ENCODE measurements around the gene TTYH3. TPM values are rescaled to one million over a fixed set of nuclear protein-coding genes. Genes with fewer than 3 reads are reported as not detected.

Gene TTYH3
- total and polyA plus RNA-seq, 2 of the 8 experiments (the other 6 are each of a cell fraction or from before 2014, with no cell fraction given): 66.2 to 169 TPM

DNA sequence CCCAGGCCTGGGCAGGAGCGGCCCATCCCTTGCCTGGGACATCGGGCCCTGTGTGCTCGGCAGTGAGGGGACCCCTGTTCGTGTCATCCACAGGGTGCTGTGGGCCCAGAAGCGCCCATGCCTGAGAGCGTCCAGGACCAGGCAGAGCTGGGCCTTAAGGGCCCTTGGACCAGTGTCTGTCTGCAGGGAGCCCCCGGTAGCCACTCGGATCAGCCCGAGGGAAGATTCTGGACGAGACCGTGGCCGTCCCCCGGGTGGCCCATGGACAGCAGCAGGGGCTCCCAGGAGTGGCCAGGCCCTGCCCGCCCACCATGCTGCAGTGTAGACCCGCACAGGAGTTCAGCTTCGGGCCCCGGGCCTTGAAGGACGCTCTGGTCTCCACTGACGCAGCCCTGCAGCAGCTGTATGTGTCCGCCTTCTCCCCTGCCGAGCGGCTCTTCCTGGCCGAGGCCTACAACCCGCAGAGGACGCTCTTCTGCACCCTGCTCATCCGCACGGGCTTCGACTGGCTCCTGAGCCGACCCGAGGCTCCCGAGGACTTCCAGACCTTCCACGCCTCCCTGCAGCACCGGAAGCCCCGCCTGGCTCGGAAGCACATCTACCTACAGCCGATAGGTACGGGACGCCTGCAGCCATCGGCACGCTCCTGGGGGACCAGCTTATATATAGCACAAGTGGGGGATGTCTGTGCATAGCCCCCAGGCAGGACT is 68.5 kb downstream of the TTYH3 start:
- H3K18ac ChIP-seq (ENCODE audit: extremely low read depth, low read length): no peak overlapping the region
- no peak overlapping the region for H3K56ac ChIP-seq (replicated peaks; ENCODE audit: insufficient read length, low read depth, low read length)
- no peak overlapping the region for H2AK5ac ChIP-seq (ENCODE audit: low read depth, low read length)
- no peak overlapping the region for H2BK5ac ChIP-seq (ENCODE audit: low read depth, low read length)
- DNase-seq (ENCODE audit: low read depth in 1 of 2, low spot score in 2 of 2) (no peak), FAIRE-seq (no peak)
- no peaks in the 10 kb centered on the region for H3K36me3 ChIP-seq (ENCODE audit: control insufficient read depth in 2 of 4, insufficient read depth in 4 of 4, low read length in 3 of 4)
- no peak overlapping the region for H3K27ac ChIP-seq (ENCODE audit: low read depth, low read length)
- H2BK20ac ChIP-seq (ENCODE audit: low read length): no peak overlapping the region
- H3K4ac ChIP-seq (replicated peaks; ENCODE audit: insufficient read length, low read depth, low read length): no peak overlapping the region
- H4K8ac ChIP-seq (ENCODE audit: extremely low read depth, insufficient read depth, low read length): no peak overlapping the region
- H3K79me2 ChIP-seq (ENCODE audit: control insufficient read depth in 1 of 2, insufficient read depth in 2 of 2, low read length in 2 of 2): no peaks in the 10 kb centered on the region
- H3K4me3 ChIP-seq (ENCODE audit: extremely low read depth in 1 of 4, insufficient read depth in 2 of 4, low read depth in 3 of 4, low read length in 4 of 4): no peak overlapping the region
- no peak overlapping the region for H2AFZ ChIP-seq (ENCODE audit: low read length)
- POLR2A ChIA-PET (ENCODE audit: partially characterized antibody): interaction anchor here (1.3 to 1.7 kb wide), 2 partner anchors 10 to 19 kb away, joined by 4 to 5 read pairs; no protein-coding TSS in a partner anchor
- H3K4me1 ChIP-seq (replicated peaks in 1 of 4; ENCODE audit: control insufficient read depth in 3 of 4, insufficient read depth in 4 of 4, low read length in 3 of 4): no peaks in the 10 kb centered on the region; a peak in 2 of 7 replicates
- CTCF ChIA-PET (ENCODE audit: partially characterized antibody): interaction anchor here (0.6 to 8.0 kb wide), 8 partner anchors 10 to 246 kb away, joined by 3 to 40 read pairs (median 14); no protein-coding TSS in a partner anchor
- H3K79me1 ChIP-seq (ENCODE audit: low read depth, low read length): no peaks in the 10 kb centered on the region
- H3K23ac ChIP-seq (ENCODE audit: insufficient read length): no peak overlapping the region
- H4K91ac ChIP-seq (replicated peaks; ENCODE audit: insufficient read length, low read length): no peak overlapping the region
- WGBS, 2 experiments (ENCODE audit: extremely low coverage in 1 of 2, insufficient coverage in 1 of 2, insufficient read length in 1 of 2, insufficient replicate concordance in 2 of 2, low coverage in 1 of 2, low lambda C conversion rate in 2 of 2, missing lambda C conversion rate in 1 of 2): 93% methylated on average over 40 of the region's 40 CpGs; no CpG with 5 or more reads in 1 of the 2 experiments
- H4K20me1 ChIP-seq (replicated peaks in 1 of 2; ENCODE audit: control insufficient read depth in 1 of 2, insufficient read depth in 2 of 2, low read length in 2 of 2): no peaks in the 10 kb centered on the region
- no peak overlapping the region for H4K5ac ChIP-seq (ENCODE audit: insufficient read length, low read depth, low read length)
- no peaks in the 10 kb centered on the region for H3K27me3 ChIP-seq (replicated peaks in 1 of 4; ENCODE audit: control insufficient read depth in 3 of 4, extremely low read depth in 1 of 4, insufficient read depth in 3 of 4, low read length in 3 of 4)
- H3K14ac ChIP-seq (ENCODE audit: insufficient read length): no peak overlapping the region
- no peaks in the 10 kb centered on the region for H3K23me2 ChIP-seq (ENCODE audit: low read depth, low read length)
- no peak overlapping the region for H2BK15ac ChIP-seq (ENCODE audit: low read length)
- no peak overlapping the region for H2BK120ac ChIP-seq (replicated peaks; ENCODE audit: low read depth, low read length)
- H3K4me2 ChIP-seq (ENCODE audit: insufficient read depth in 1 of 2, low read depth in 2 of 2, low read length in 2 of 2): no peak overlapping the region
- no peaks in the 10 kb centered on the region for H3K9me3 ChIP-seq (ENCODE audit: insufficient read depth in 2 of 2, low read depth in 1 of 2, low read length in 1 of 2)
- H2BK12ac ChIP-seq (ENCODE audit: low read depth, low read length): no peak overlapping the region
- no peak overlapping the region for H3K9ac ChIP-seq (replicated peaks in 1 of 4; ENCODE audit: extremely low read depth in 1 of 4, low read depth in 3 of 4, low read length in 3 of 4)
- TF ChIP-seq, protein P1, sequence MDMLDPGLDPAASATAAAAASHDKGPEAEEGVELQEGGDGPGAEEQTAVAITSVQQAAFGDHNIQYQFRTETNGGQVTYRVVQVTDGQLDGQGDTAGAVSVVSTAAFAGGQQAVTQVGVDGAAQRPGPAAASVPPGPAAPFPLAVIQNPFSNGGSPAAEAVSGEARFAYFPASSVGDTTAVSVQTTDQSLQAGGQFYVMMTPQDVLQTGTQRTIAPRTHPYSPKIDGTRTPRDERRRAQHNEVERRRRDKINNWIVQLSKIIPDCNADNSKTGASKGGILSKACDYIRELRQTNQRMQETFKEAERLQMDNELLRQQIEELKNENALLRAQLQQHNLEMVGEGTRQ (IDR thresholded peaks at IDR 0.05; ENCODE audit: low read length): no peak
- TF ChIP-seq EP300 (IDR thresholded peaks at IDR 0.05; ENCODE audit: borderline replicate concordance in 1 of 2, low read depth in 2 of 2, low read length in 2 of 2): no peak
- TF ChIP-seq RFX5 (IDR thresholded peaks at IDR 0.05; ENCODE audit: borderline replicate concordance, low read depth, low read length): no peak
- TF ChIP-seq CHD2 (IDR thresholded peaks at IDR 0.05; ENCODE audit: low read length): no peak
- no peak for TF ChIP-seq GABPA (IDR thresholded peaks at IDR 0.05; ENCODE audit: borderline replicate concordance, insufficient read depth, low read length)
- TF ChIP-seq RBBP5 (IDR thresholded peaks at IDR 0.05; ENCODE audit: borderline replicate concordance, low read depth, low read length): no peak
- no peak for TF ChIP-seq EGR1 (IDR thresholded peaks at IDR 0.05; ENCODE audit: borderline replicate concordance, low read depth, low read length)
- no peak for TF ChIP-seq JUN (IDR thresholded peaks at IDR 0.05; ENCODE audit: low read depth, low read length)
- TF ChIP-seq SIRT6 (IDR thresholded peaks at IDR 0.05; ENCODE audit: low read length): no peak
- no peak for TF ChIP-seq NANOG (IDR thresholded peaks at IDR 0.05; ENCODE audit: insufficient read depth, low read depth, low read length, poor library complexity, severe bottlenecking)
- no peak for TF ChIP-seq YY1 (IDR thresholded peaks at IDR 0.05; ENCODE audit: low read depth, low read length)
- TF ChIP-seq TAF1 (IDR thresholded peaks at IDR 0.05; ENCODE audit: low read depth, low read length): no peak

Data from H1 (cell line).